IMR-90 (cell line): ENCODE results near the gene PBLD.

Source experiments
- CTCF ChIP-seq: conservative IDR thresholded peaks from 2 replicates; pipeline ENCODE4 v1.5.1; 2012; ENCODE audit warnings: mild to moderate bottlenecking, low read depth, low read length, improper control_type of control experiment
- FOS ChIP-seq: fragments of 150-350 bp; IDR thresholded peaks from 2 replicates; pipeline ENCODE4 v1.6.1; 2016; ENCODE audit warnings: low read depth, low read length
- MXI1 ChIP-seq: IDR thresholded peaks from 2 replicates; pipeline ENCODE4 v1.6.1; 2012; ENCODE audit warnings: low read depth, mild to moderate bottlenecking, low read length, moderate library complexity, borderline replicate concordance
- POLR2A ChIP-seq: IDR thresholded peaks from 2 replicates; pipeline ENCODE4 v1.6.1; 2012; ENCODE audit warnings: mild to moderate bottlenecking, low read depth, low read length
- RAD21 ChIP-seq: IDR thresholded peaks from 2 replicates; pipeline ENCODE4 v1.6.1; 2012; ENCODE audit warnings: low read length, improper control_type of control experiment

DNA sequence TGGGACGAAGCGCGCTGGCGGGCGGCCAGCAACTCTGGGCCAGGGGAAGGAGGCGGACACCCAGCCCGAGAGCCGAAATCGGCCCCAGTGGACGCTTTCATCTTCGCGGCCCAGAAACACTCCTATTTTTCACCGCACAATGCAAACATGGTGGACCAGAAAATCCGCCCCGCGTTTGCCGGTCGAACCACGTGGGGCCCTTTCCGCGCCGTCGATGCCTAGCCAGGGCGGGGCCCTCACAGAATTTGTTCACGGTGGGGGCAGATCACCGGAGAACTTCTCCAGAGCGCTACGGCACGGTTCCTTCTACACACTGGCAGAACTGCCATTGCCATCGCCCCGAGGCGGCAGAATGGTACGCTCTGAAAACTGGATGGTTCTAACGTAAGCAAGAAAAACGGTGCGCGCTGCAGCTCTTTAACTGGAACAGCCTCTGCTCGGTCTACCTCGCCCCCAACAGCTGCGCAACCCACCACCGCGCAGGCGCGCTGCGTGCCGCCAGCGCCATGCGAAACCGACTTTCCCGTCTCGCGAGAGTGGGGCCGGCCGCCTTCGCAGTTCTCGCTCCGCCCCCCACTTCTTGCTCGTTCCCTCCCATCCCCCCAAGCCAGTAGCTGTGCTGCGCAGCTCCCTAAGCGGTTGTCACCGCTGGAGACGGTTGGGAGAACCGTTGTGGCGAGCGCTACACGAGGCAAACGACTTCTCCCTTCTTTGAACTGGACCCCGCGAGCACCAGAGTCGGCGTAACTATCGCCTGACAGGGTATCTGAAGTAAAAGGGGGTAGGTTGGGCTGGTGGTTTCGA lies 1.1 kb downstream of the PBLD start, which contains the start of gene HNRNPH3:
- TF ChIP-seq CTCF = no peak
- no peak for TF ChIP-seq FOS
- peak; percentile 99 for TF ChIP-seq POLR2A
- peak; percentile 66; the same call in 1 of the 2 replicates for TF ChIP-seq MXI1
- no peak for TF ChIP-seq RAD21
